H1 (cell line): ENCODE data around the gene MMP11. TPM values are rescaled to one million over a fixed set of nuclear protein-coding genes. Genes with fewer than 3 reads are reported as not detected.

Source experiments
- CBX5 ChIP-seq: fragments of 300-800, 300-1000 bp; sonication (generic); IDR thresholded peaks from 2 replicates; pipeline ENCODE4 v1.7.1; 2016; ENCODE audit warnings: antibody characterized with exemption, low read length, low read depth
- JUND ChIP-seq: IDR thresholded peaks from 2 replicates; pipeline ENCODE4 v1.6.1; 2011; ENCODE audit warnings: mild to moderate bottlenecking, improper control_type of control experiment, low read length
- MAFK ChIP-seq: IDR thresholded peaks from 2 replicates; pipeline ENCODE4 v1.6.1; 2012; ENCODE audit warnings: low read depth, mild to moderate bottlenecking, improper control_type of control experiment, low read length
- NRF1 ChIP-seq: IDR thresholded peaks from 2 replicates; pipeline ENCODE4 v1.6.1; 2011; ENCODE audit warnings: mild to moderate bottlenecking, low read depth, low read length, improper control_type of control experiment
- POLR2AphosphoS5 ChIP-seq: IDR thresholded peaks from 2 replicates; pipeline ENCODE4 v1.6.1; 2011; ENCODE audit warnings: low read depth, low read length
- polyA plus RNA-seq, 7 experiments: library from polyadenylated mRNA; depleted of rRNA in 3 of 7; stranded (reverse) in 5 of 7; unstranded in 2 of 7; fragments of >200 nt in 5 of 7; fragments of 200-250 nt in 2 of 7; gene quantifications; 1 replicate in 5 of 7; 2 replicates in 1 of 7; 4 replicates in 1 of 7; pipeline versions ENCODE4 v1.2.1 to v1.2.3, GENCODE V29; 2011 to 2013; ENCODE audit warnings: missing spikeins in 2 of 7, mixed read lengths in 2 of 7
- total RNA-seq: library from RNA; stranded (reverse); fragmentation: NEBNext Ultra II Directional; extraction: Animal tissue kit (Norgen Biotek cat#: 25700); gene quantifications from 2 replicates; pipeline ENCODE4 v1.2.1, GENCODE V29; 2021
- TF ChIP-seq, protein P1 (sequence below): IDR thresholded peaks from 2 replicates; pipeline ENCODE4 v1.6.1; 2012; ENCODE audit warnings: inconsistent platforms

Gene MMP11
- total and polyA plus RNA-seq, 2 of the 8 experiments (the other 6 are each of a cell fraction or from before 2014, with no cell fraction given) = 10.2 to 18.3 TPM

DNA sequence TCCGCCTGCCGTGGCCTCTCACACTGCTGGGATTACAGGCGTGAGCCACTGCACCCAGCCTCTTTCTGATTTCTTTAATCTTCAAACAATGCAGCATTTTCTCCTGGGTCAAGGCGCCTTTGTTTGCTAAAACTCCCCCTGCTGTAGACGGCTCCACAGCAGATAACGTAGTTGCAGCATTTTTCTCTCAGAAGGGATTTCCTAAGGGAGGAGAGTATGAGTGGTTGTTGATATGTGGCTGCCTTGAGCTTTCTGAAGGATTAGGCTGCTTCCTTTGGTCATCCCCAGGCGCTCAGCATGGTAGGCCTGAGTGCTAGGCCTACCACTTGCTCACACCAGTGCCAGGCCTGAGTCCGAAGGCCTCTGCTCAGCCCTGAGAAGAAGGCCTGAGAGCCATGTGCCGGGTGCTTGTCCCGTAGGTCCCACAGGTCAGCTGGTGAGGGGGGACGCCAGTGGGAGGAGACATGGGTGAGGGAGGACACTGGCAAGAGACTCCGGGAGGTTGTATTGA, 32.2 kb downstream of the MMP11 start (continued):
- no peak for TF ChIP-seq CBX5
- TF ChIP-seq, protein P1, sequence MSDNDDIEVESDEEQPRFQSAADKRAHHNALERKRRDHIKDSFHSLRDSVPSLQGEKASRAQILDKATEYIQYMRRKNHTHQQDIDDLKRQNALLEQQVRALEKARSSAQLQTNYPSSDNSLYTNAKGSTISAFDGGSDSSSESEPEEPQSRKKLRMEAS = no peak
- no peak for TF ChIP-seq NRF1
- TF ChIP-seq MAFK = no peak
- TF ChIP-seq JUND = no peak
- no peak for TF ChIP-seq POLR2AphosphoS5
